Stimulated activated CD8-positive, alpha-beta memory T cell treated with anti-CD3 and anti-CD28 coated beads, Interleukin-12 subunit alpha, Interleukin-12 subunit beta, amount 100 ng/mL, for 1 hour (primary cell): Measurements from ENCODE around the gene PPP1R9A.

Experiments
- DNase-seq: peaks from one replicate; pipeline ENCODE4 v3.0.0-alpha.2; 2020; ENCODE audit warnings: low read depth

Gene PPP1R9A

DNA sequence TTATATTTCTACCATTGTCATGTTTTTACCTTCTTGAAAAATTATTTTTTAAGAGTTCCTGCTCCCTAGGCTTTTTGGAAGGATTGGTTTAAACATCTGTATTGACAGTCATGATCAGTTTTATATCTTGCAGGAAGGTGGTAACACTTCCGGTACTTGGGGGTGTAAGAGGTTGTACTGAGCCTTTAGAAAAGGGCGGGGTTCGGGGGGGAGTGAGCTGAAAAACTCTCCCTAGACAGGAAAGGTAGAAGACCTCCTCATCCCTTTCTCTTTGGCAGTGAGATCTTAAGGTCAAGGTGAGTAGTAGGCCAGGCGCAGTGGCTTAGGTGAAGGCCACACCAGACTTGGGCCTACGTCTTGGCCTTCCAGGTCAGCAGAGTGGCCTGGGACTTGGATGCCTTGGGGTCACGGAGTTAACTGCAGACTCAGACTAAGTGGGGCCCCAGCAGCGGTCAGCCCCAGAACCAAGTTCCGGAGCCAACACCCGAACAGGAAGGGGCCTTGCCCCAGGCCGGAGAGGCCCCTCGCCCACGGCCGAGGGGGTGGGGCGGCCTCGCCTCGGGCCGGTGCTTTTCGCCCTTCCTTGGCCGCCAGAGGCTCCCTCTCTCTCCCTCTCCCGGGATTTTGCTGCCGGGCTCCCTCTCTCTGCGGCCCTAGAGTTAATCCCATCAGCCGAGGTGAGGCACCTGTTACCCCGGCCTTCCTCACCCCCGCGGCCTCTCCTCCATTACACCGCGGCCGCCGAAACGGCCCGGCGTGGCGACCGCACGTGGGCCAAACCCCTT, at the start of gene PPP1R9A:
Gene PPP1R9A, plus strand, starts transcription at position 569 of the 785 bp plus-strand sequence. CDS start 2,520 bp downstream, outside the sequence.
- no peak for DNase-seq

DNA sequence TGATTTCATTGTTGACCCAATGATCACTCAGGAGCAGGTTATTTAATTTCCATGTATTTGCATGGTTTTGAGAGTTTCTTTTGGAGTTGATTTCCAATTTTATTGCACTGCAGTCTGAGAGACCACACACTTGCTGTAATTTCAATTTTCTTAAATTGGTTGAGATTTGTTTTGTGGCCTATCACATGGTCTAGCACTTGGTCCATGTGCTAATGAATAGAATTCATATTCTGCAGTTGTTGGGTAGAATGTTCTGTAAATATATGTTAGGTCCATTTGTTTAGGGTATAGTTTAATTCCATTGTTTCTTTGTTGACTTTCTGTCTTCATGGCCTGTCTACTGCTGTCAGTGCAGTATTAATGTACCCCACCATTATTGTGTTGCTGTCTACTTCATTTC, 36.3 kb upstream of the PPP1R9A start:
- no peak for DNase-seq

DNA sequence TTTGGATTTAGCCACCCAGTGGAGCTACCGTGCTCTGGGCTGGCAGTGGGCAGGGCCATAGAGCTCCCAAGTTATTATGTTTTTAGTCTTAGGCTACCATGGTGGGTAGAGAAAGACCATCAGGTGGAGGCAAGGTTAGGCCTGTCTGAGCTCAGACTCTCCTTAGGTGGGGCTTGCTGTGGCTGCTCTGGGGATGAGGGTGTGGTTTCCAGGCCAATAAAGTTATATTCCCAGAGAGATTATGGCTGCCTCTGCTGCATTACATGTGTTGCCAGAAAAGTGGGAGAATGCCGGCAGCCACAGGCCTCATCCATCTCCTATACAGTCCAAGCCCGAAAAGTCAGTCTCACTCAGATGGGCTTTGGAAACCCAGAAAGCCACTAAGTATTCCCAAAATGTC, 34.2 kb upstream of the PPP1R9A start:
- no peak for DNase-seq

DNA sequence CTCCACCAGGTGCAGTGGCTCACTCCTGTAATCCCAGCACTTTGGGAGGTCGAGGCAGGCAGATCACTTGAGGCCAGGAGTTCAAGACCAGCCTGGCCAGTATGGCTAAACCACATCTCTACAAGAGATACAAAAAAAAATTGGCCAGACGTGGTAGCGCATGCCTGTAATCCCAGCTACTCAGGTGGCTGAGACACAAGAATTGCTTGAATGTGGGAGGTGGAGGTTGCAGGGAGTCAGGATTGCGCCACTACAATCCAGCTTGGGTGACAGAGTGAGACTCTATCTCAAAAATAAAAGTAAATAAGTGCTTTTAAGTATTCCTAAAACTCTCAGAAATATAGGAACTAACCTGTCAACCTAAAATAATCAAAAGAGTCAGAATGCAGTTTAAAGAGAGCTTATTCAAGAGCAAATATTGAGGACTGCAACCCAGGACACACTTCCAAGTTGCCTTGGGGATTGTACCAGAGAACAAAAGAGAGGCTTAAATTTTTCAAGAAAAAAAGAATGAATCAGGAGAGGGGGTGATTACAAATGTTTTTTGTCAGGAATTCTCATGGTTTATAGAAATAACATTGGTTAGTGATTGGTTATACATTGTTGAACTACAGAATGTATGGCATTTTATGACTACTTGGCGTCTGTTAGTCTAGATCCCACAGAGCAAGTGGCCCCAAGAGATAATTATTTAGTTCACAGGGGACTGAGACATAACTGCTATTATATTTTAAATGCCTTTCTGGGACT, 33.2 kb upstream of the PPP1R9A start:
- no peak for DNase-seq

DNA sequence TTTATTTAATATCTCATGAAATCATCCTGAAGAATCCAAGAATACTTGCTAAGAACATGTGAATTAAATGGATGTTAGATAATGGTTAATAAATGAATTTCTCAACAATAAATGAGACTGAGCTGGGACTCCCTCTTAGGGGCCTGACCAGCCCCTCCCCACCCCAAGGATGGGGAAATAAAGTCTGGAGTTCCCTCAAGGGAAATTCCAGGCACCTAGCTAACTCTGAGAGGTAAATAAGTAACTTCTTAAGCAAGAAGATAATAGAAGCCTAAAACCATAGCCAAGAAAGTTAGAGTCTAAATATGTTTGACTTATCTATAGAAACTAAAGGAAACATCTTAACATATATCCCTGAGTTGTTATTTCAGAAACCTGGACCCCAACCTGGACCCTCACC, 32.2 kb upstream of the PPP1R9A start:
- DNase-seq = no peak

DNA sequence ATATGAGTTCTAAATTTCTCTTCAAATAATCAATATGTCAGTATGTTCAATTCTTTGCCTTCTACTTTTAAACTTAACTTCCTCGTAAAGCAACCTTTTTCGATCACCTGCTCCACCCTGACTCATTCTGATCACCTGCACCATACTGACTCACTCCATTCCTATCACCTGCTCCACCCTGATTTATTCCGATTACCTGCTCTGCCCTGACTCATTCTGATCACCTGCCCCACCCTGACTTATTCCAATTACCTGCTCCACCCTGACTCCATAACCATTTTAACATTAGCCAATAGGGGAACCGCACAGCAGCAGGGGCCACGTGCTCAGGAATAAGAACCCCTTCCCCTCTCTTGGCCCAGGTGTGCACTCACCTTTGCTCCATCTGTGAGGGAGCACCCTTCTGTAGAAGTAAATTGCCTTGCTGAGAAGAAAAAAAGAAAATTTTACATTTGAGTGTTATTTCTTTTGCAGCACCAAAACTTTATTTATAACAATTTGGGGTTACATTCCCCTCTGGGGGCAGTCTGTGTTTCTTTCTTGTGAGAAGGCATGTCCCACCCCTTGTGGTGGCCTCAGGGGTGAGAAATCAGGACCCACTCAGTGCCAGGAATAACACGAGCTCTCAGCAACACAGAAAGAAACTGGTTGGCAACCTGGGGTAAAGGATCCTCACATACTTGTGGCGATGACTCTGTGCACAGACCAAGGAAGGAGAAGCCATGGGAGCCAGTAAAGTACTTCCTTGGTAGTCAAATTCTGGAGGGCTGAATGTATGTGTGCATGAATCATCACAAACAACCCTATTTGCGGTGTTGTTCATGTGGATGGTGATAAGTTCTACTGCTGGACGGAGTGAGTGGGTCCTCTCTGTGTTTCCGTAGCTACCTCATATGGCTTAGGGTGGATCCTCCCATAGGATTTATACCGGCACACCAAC, 29.4 kb upstream of the PPP1R9A start:
- no peak for DNase-seq

DNA sequence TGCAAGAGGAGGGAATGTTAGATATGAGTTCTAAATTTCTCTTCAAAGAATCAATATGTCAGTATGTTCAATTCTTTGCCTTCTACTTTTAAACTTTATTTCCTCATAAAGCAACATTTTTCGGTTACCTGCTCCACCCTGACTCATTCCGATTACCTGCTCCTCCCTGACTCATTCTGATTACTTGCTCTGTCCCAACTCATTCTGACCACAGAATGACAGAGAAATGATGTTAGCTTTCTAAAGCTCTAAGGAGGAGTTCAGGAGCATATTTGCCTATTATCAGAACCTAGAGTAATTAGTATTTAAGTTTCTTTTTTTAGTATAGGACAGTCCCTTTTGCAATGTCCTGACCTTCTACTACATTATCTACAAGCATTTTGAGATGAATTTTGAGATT, 24.5 kb upstream of the PPP1R9A start:
- no peak for DNase-seq

DNA sequence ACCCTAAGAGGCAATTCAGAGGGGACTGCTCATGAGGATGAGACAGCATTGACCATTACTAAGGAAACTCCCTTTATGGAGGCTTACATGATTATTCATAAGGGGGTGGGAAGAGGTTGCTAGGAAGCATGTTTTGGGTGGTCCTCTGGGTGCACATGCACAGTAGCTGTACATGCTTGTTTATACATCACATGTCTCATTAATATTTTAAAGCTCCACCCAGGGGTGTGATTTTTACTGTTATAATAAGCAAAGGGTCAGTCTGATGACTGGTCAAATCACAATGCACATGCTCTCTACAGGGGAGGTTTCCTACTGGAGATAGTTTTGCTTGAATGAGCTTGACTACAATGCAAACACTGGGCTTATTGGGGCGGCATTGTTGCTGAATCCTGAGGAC, 23.8 kb upstream of the PPP1R9A start:
- DNase-seq = no peak

DNA sequence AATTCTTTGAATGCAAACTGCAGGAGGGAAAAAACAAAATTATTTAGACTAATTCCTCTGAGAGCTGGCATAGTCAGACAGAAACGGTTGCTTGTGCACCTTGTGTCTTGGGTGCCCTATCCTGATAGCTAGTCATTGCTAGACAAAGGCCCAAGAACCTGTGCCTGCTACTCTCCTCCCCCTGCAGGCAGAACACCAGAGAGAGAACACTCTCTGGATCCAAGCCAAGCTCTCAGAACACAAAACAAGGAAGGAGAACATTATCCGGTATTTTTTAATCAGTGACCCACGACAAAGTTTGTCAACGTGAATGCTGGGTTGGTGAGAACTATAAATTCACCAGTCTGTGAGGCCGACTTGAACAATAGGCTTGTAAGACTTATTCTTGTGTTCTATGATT, 18.8 kb upstream of the PPP1R9A start:
- no peak for DNase-seq

DNA sequence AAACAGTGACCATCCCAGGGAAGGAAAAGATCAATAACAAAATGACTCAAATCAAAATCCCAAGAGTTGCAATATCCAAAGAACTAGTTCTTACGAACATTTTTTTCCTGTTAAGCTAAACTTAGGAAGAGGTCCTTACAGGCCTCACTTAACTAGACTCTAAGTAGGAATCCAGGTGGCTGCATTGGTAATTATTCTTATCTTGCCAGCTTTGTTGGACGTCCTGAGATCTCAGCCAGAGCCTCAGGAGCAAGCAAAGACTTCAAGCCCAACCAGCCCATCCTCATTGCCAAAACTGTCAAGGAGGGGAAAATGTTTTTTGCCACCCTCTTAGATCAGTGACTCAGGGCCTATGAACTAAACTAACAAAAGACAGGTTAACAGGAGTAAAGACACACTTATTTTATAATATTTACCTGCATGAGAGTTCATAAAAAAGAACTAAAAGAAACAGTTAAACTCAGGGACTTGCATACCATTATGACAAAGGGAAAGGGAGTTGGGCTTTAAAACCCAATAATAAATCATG, 18.3 kb upstream of the PPP1R9A start:
- DNase-seq = no peak

DNA sequence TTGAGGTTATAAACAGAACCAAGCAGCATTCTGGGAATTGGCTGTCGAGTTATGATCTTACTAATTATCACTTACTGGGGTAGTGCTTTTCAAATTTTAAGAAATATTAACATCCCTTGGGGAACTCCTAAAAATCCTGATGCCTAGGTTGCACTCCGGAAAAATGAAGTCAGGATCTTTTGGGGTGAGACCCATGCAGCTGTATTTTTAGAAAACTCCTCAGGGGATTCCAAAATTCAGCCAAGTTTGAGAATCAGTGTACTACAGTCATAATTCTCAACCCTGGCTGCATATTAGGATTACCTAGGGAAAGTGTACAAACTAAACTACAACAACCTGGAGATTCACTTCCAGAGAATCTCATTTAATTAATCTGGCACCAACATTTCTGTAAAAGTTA, 17.2 kb upstream of the PPP1R9A start:
- no peak for DNase-seq

DNA sequence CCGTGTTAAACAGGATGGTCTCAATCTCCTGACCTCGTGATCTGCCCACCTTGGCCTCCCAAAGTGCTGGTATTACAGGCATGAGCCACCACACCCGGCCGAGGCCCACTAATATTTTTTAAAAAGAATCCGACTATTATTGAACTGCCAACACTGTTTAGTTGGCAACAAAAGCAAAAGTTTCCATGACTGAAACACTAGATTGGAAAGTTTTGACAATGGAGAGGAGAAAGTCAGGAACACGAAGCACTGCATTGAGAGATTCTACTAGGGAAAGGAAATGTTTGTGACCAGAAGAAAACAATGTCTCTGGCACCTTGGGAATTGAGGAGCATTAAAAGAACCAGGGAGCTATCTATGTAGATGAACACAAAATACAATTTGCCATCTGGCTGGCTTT, 13.7 kb upstream of the PPP1R9A start:
- DNase-seq = no peak

DNA sequence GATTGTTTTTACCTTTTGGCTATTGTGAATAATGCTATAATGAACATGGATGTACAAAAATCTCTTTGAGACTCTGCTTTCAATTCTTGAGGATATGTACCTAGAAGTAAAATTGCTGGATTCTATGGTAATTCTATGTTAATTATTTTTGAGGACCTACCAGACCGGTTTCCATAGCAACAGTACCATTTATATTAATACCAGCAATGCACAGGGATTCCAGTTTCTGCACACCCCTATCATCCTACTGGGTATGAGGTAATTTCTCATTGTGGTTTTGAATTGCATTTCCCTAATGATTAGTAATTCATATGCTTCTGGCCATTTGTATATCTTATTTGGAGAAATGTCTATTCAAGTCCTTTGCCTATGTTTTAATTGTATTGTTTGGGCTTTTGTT, 9.9 kb upstream of the PPP1R9A start:
- no peak for DNase-seq

DNA sequence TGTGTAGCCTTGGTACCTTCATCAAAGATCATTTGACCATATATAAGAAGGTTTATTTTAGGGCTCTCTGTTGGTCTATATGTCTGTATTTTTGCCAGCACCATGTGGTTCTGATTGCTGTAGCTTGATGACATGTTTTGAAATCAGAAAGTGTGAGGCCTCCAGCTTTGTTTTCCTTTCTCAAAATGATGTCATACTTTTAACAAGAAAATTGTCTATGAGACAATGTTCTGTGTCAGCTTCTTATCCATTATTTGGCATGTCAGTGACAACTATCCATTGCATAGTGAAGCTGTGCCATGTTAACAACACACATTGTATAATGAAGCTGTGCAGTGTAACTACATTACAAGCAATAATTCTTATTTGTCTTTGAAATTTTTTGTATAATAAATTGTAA, 9.1 kb upstream of the PPP1R9A start:
- DNase-seq = no peak

DNA sequence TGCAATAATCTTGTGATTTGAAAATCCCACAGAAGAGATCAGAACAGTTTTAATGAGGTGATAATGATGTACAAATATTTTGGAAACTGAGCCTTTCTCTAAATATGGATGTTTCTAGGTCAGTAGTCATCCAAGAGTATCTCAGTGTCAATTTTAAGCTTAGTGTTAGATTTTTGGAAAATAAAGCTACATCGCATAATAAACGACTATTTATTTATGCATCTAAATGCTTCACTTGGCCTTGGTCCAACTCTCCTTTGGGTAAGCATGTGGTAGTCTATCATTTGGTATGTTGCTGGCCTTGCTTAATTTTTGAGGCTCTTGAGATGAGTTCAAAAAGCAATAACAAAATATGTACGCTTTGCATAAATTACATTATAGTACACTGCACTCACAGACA, 5.4 kb upstream of the PPP1R9A start:
- DNase-seq = no peak

DNA sequence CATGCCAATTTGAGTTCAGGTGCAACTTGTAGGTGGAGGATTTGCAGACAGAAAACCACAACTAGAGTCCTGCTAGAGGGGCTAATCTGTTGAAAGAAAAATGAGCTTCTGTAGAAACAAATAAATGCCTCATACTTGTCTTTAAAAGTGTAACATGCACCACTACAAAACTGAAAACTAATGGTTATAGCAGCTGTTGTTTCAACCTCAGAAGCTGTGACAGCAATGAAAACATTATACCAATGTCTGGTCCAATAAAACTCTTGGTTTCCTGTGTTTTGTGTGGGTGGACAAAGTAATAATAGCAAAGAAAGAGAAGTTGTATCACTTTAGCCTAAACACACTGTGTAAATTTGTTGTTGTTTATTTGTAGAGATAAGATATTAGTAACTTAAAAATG, 3.4 kb upstream of the PPP1R9A start:
- no peak for DNase-seq

DNA sequence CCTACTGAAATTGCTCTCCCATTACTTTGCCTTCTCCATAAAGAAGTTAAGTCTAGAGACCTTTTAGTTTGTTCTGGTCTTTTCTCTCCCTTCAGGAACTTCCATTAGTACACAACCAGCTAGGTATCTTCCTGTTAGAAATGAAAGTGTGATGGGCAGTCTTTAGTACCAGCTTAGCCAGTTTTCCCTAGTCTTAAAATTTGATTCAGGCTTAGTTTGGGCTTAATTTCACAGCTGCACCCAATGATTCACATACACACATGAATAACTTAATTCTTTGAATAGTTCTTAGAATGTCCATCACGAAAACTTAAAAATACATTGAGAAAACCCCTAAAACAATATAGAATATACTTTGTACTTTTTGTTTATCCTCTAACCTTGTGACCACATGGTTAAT, 2.4 kb upstream of the PPP1R9A start:
- DNase-seq = no peak

DNA sequence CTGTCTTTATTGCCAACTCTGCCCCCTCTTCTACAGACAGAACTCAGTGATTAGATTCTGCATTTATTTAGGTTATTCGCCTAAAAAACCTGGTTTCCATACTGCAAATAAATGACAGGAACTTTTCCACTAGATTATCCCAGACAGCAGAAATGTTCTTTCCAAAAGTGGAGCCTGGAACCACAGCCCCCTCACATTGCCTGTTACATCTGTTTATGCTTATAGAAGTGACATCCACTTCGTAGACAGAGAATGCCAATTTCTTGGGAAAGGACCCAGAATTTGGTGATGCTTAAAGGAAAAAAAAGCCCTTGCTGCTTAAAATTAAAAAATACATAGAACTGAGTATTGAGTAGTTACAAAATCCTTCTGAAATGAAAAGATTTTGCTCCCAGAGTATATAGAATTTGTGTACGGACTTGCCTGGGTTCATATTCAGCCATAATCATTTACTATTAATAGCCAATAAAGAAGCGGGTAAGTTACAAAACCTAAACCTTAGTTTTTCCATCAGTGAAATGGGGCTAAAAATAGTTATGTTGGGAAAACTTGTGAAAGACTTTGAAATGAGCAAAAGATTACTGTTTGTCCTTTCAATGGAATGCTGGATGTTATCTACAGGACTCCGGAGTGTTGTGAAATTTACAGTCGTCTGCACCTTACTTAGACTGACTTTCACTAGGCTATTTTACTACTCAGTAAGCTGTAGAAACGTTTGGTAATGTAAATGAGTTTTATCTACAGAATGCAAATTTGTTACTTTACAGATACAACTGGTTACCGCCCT, 1.1 kb upstream of the PPP1R9A start:
- DNase-seq = no peak

DNA sequence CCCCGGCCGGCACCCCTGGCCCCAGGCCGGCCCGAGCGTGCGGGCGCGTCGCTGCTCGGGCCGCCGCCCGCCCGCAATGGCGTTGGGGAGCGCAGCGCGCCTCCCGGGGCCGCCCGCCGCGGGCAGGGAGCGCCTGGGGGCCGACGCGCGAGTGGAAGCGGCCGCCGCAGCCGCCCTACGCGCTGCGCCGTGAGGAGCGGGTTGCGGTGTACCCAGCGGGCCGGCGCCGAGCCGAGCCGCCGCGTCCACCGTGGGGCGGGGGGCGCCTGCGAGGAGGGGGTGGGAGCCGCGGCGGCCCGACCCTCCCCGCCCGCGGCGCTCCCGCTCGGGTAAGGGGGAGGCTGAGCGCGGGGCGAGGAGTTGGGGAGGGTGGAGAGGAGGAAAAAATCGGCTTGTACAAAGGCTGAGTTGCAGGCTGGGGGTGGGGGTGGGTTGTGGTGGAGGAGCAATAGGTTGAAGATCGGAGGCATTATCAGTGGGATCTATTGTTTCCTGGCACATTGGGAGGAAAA, 473 bp downstream of the PPP1R9A start:
- no peak for DNase-seq

DNA sequence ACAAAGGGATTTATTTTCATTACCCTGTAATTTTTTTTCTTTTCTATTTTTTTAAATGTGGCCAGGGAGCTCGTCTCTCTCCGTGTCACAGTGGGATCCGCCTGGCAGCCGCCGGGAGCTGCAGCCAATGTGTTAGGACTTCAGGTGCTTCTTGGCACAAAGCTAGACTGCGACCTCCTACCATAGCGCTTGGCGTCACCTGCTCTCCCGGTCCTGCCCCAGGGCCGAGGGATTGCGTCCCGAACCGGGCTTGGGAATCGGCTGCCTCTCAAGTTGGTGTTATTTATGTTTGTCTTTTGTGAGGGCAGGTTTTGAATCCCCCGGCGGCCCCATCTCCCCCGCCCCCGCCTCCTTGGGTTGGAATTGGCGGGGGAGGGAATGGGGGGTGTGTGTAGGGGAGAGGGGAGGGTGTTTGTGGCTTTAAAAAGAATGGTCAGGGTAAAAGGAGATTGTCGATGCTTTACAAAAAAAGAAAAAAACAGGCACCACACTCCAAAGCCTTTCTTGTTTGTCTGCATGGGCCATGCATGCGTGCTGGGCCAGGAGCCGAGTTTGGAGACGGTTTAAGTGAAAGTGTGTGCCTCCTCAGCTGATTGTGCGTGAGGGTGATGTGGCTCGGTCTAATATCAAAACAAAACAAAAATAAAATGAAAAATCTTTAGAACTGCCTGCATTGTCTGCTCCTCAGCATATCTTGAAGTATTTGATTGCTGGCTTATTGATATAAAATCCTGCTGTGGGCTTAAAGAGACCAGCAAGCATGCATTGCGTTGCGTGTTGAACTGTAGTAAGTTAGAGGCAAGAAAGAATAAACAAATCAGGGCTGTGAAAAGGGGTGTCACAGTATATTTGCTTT, 1.2 kb downstream of the PPP1R9A start:
- no peak for DNase-seq

DNA sequence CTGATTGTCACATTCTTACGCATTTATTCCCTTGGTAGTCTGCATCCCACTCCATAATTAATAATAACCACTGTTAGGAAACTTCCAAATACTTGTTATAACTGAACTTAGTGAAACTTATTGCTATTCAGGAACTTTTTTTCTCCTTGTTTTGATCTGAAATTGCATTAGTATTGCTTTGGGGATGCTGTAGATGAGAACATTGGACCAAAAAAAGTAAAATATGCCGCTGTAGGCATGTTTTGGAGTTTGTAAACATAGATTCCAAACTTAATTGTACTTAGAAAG, 1.7 kb downstream of the PPP1R9A start:
- DNase-seq = no peak
